H1 (cell line): Measurements from ENCODE around the gene MFGE8. TPM values are rescaled to one million over a fixed set of nuclear protein-coding genes. Genes with fewer than 3 reads are reported as not detected.

Source experiments
- CHD1 ChIP-seq: IDR thresholded peaks from 2 replicates; pipeline ENCODE4 v1.6.1; 2012; ENCODE audit warnings: low read depth, low read length, improper control_type of control experiment
- CTBP2 ChIP-seq: IDR thresholded peaks from 2 replicates; pipeline ENCODE4 v1.7.0; 2011; ENCODE audit warnings: borderline replicate concordance, mild to moderate bottlenecking, moderate library complexity, mixed read lengths, low read length; ENCODE audit not compliant: insufficient read depth, insufficient read length
- GTF2F1 ChIP-seq: IDR thresholded peaks from 2 replicates; pipeline ENCODE4 v1.6.1; 2012; ENCODE audit warnings: low read depth, low read length, improper control_type of control experiment, borderline replicate concordance
- JUND ChIP-seq: IDR thresholded peaks from 2 replicates; pipeline ENCODE4 v1.6.1; 2011; ENCODE audit warnings: mild to moderate bottlenecking, improper control_type of control experiment, low read length
- RFX5 ChIP-seq: IDR thresholded peaks from 2 replicates; pipeline ENCODE4 v1.6.1; 2011; ENCODE audit warnings: low read depth, low read length, improper control_type of control experiment, borderline replicate concordance
- SIX5 ChIP-seq: IDR thresholded peaks from 2 replicates; pipeline ENCODE4 v1.6.1; 2011; ENCODE audit warnings: mild to moderate bottlenecking, low read depth, low read length
- TAF7 ChIP-seq: optimal IDR thresholded peaks from 2 replicates; pipeline ENCODE3; 2011; ENCODE audit warnings: low read depth, mild to moderate bottlenecking, inconsistent platforms, low read length, moderate library complexity, borderline replicate concordance
- TEAD4 ChIP-seq: IDR thresholded peaks from 2 replicates; pipeline ENCODE4 v1.6.1; 2012; ENCODE audit warnings: low read depth, low read length, inconsistent platforms, mixed read lengths
- polyA plus RNA-seq, 7 experiments: library from polyadenylated mRNA; depleted of rRNA in 3 of 7; stranded (reverse) in 5 of 7; unstranded in 2 of 7; fragments of >200 nt in 5 of 7; fragments of 200-250 nt in 2 of 7; gene quantifications; 1 replicate in 5 of 7; 2 replicates in 1 of 7; 4 replicates in 1 of 7; pipeline versions ENCODE4 v1.2.1 to v1.2.3, GENCODE V29; 2011 to 2013; ENCODE audit warnings: missing spikeins in 2 of 7, mixed read lengths in 2 of 7
- total RNA-seq: library from RNA; stranded (reverse); fragmentation: NEBNext Ultra II Directional; extraction: Animal tissue kit (Norgen Biotek cat#: 25700); gene quantifications from 2 replicates; pipeline ENCODE4 v1.2.1, GENCODE V29; 2021

Gene MFGE8
- total and polyA plus RNA-seq, 2 of the 8 experiments (the other 6 are each of a cell fraction or from before 2014, with no cell fraction given): 1,237 to 2,117 TPM

GRCh38 chr15:88954431-88955277 lies 41.5 kb upstream of the MFGE8 start (continued):
- TF ChIP-seq SIX5: no peak
- no peak for TF ChIP-seq TEAD4
- no peak for TF ChIP-seq CTBP2
- no peak for TF ChIP-seq TAF7
- TF ChIP-seq GTF2F1: no peak
- TF ChIP-seq RFX5: no peak
- no peak for TF ChIP-seq JUND
- TF ChIP-seq CHD1: no peak
